ENCODE results near the gene PAFAH1B1. TPM values are rescaled to one million over a fixed set of nuclear protein-coding genes. Genes with fewer than 3 reads are reported as not detected.

PAFAH1B1 gene
- total RNA-seq, 1 donor from 2014 or later: 96.6 TPM

GRCh38 chr17:2593821-2594721 lies 617 bp downstream of the PAFAH1B1 start:
- H3K9me3 ChIP-seq (ENCODE audit: control insufficient read depth in 3 of 3, low read length in 3 of 3): no peaks in the 10 kb centered on the region
- H3K36me3 ChIP-seq (ENCODE audit: control insufficient read depth in 3 of 3, insufficient read depth in 3 of 3, low read length in 3 of 3): no peaks in the 10 kb centered on the region
- peak overlapping the region; percentile 98 for H3K27ac ChIP-seq (ENCODE audit: low read depth, low read length)
- peak overlapping the region; percentile 68 to 88 (median 75) for H3K4me3 ChIP-seq (ENCODE audit: low read length in 3 of 3)
- no peaks in the 10 kb centered on the region for H3K27me3 ChIP-seq (ENCODE audit: control insufficient read depth in 3 of 3, insufficient read depth in 3 of 3, low read length in 3 of 3)
- H3K9ac ChIP-seq (ENCODE audit: low read depth in 1 of 3, low read length in 3 of 3): peak overlapping the region; percentile 82 to 95 (median 87)
- peaks cover 17 to 28% (median 26%) of the 10 kb centered on the region in 3 donors for H3K4me1 ChIP-seq (ENCODE audit: control insufficient read depth in 3 of 3, insufficient read depth in 3 of 3, low read length in 3 of 3)

GRCh38 chr17:2594722-2595599 lies 1.5 kb downstream of the PAFAH1B1 start:
- Histone ChIP-seq H3K4me3 (ENCODE audit: low read length in 3 of 3) (peak overlapping the region; percentile 68 to 88 (median 75)), H3K27ac (ENCODE audit: low read depth, low read length) (peak overlapping the region; percentile 98), H3K4me1 (ENCODE audit: control insufficient read depth in 3 of 3, insufficient read depth in 3 of 3, low read length in 3 of 3) (peaks cover 20 to 28% (median 26%) of the 10 kb centered on the region in 3 donors), H3K9me3 (ENCODE audit: control insufficient read depth in 3 of 3, low read length in 3 of 3) (no peaks in the 10 kb centered on the region), H3K9ac (ENCODE audit: low read depth in 1 of 3, low read length in 3 of 3) (peak overlapping the region; percentile 82 to 95 (median 87)), H3K36me3 (ENCODE audit: control insufficient read depth in 3 of 3, insufficient read depth in 3 of 3, low read length in 3 of 3) (no peaks in the 10 kb centered on the region), H3K27me3 (ENCODE audit: control insufficient read depth in 3 of 3, insufficient read depth in 3 of 3, low read length in 3 of 3) (no peaks in the 10 kb centered on the region)

- Histone ChIP-seq H3K27me3 (ENCODE audit: control insufficient read depth in 3 of 3, insufficient read depth in 3 of 3, low read length in 3 of 3) (no peaks in the 10 kb centered on the region), H3K9ac (ENCODE audit: low read depth in 1 of 3, low read length in 3 of 3) (peak overlapping the region; percentile 82 to 95 (median 87)), H3K4me1 (ENCODE audit: control insufficient read depth in 3 of 3, insufficient read depth in 3 of 3, low read length in 3 of 3) (peaks cover 20 to 28% (median 26%) of the 10 kb centered on the region in 3 donors), H3K9me3 (ENCODE audit: control insufficient read depth in 3 of 3, low read length in 3 of 3) (no peaks in the 10 kb centered on the region), H3K36me3 (ENCODE audit: control insufficient read depth in 3 of 3, insufficient read depth in 3 of 3, low read length in 3 of 3) (no peaks in the 10 kb centered on the region), H3K4me3 (ENCODE audit: low read length in 3 of 3) (peak overlapping the region; percentile 10 to 88 (median 35)), H3K27ac (ENCODE audit: low read depth, low read length) (no peak overlapping the region)
Measured at GRCh38 chr17:2595716-2596115, 2.3 kb downstream of the PAFAH1B1 start.

GRCh38 chr17:2598166-2598565 lies 4.7 kb downstream of the PAFAH1B1 start:
- Histone ChIP-seq H3K4me3 (ENCODE audit: low read length in 3 of 3) (no peak overlapping the region), H3K36me3 (ENCODE audit: control insufficient read depth in 3 of 3, insufficient read depth in 3 of 3, low read length in 3 of 3) (no peaks in the 10 kb centered on the region), H3K4me1 (ENCODE audit: control insufficient read depth in 3 of 3, insufficient read depth in 3 of 3, low read length in 3 of 3) (peaks cover 25 to 31% (median 27%) of the 10 kb centered on the region in 3 donors), H3K9ac (ENCODE audit: low read depth in 1 of 3, low read length in 3 of 3) (no peak overlapping the region), H3K9me3 (ENCODE audit: control insufficient read depth in 3 of 3, low read length in 3 of 3) (no peaks in the 10 kb centered on the region), H3K27ac (ENCODE audit: low read depth, low read length) (no peak overlapping the region), H3K27me3 (ENCODE audit: control insufficient read depth in 3 of 3, insufficient read depth in 3 of 3, low read length in 3 of 3) (no peaks in the 10 kb centered on the region)

- Histone ChIP-seq H3K36me3 (ENCODE audit: control insufficient read depth in 3 of 3, insufficient read depth in 3 of 3, low read length in 3 of 3) (no peaks in the 10 kb centered on the region), H3K9me3 (ENCODE audit: control insufficient read depth in 3 of 3, low read length in 3 of 3) (no peaks in the 10 kb centered on the region), H3K4me3 (ENCODE audit: low read length in 3 of 3) (no peak overlapping the region), H3K27me3 (ENCODE audit: control insufficient read depth in 3 of 3, insufficient read depth in 3 of 3, low read length in 3 of 3) (no peaks in the 10 kb centered on the region), H3K9ac (ENCODE audit: low read depth in 1 of 3, low read length in 3 of 3) (no peak overlapping the region), H3K27ac (ENCODE audit: low read depth, low read length) (no peak overlapping the region), H3K4me1 (ENCODE audit: control insufficient read depth in 3 of 3, insufficient read depth in 3 of 3, low read length in 3 of 3) (peaks cover 19 to 22% (median 21%) of the 10 kb centered on the region in 3 donors)
Measured at GRCh38 chr17:2602597-2603017, 9.2 kb downstream of the PAFAH1B1 start.

GRCh38 chr17:2608350-2608913 lies 15.0 kb downstream of the PAFAH1B1 start:
- Histone ChIP-seq H3K4me3 (ENCODE audit: low read length in 3 of 3) (no peak overlapping the region), H3K9me3 (ENCODE audit: control insufficient read depth in 3 of 3, low read length in 3 of 3) (no peaks in the 10 kb centered on the region), H3K27ac (ENCODE audit: low read depth, low read length) (peak overlapping the region; percentile 12), H3K9ac (ENCODE audit: low read depth in 1 of 3, low read length in 3 of 3) (no peak overlapping the region), H3K36me3 (ENCODE audit: control insufficient read depth in 3 of 3, insufficient read depth in 3 of 3, low read length in 3 of 3) (no peaks in the 10 kb centered on the region), H3K4me1 (ENCODE audit: control insufficient read depth in 3 of 3, insufficient read depth in 3 of 3, low read length in 3 of 3) (peaks cover 16 to 30% (median 22%) of the 10 kb centered on the region in 3 donors), H3K27me3 (ENCODE audit: control insufficient read depth in 3 of 3, insufficient read depth in 3 of 3, low read length in 3 of 3) (no peaks in the 10 kb centered on the region)

- H3K36me3 ChIP-seq (ENCODE audit: control insufficient read depth in 3 of 3, insufficient read depth in 3 of 3, low read length in 3 of 3): no peaks in the 10 kb centered on the region
- H3K4me1 ChIP-seq (ENCODE audit: control insufficient read depth in 3 of 3, insufficient read depth in 3 of 3, low read length in 3 of 3): peaks cover 16 to 30% (median 22%) of the 10 kb centered on the region in 3 donors
- H3K27ac ChIP-seq (ENCODE audit: low read depth, low read length): peak overlapping the region; percentile 12
- H3K9ac ChIP-seq (ENCODE audit: low read depth in 1 of 3, low read length in 3 of 3): no peak overlapping the region
- no peak overlapping the region for H3K4me3 ChIP-seq (ENCODE audit: low read length in 3 of 3)
- H3K9me3 ChIP-seq (ENCODE audit: control insufficient read depth in 3 of 3, low read length in 3 of 3): no peaks in the 10 kb centered on the region
- no peaks in the 10 kb centered on the region for H3K27me3 ChIP-seq (ENCODE audit: control insufficient read depth in 3 of 3, insufficient read depth in 3 of 3, low read length in 3 of 3)
Measured at GRCh38 chr17:2609091-2609490, 15.6 kb downstream of the PAFAH1B1 start.

GRCh38 chr17:2610195-2611175 lies 17.0 kb downstream of the PAFAH1B1 start:
- Histone ChIP-seq H3K9me3 (ENCODE audit: control insufficient read depth in 3 of 3, low read length in 3 of 3) (no peaks in the 10 kb centered on the region), H3K4me1 (ENCODE audit: control insufficient read depth in 3 of 3, insufficient read depth in 3 of 3, low read length in 3 of 3) (peaks cover 8 to 21% (median 17%) of the 10 kb centered on the region in 3 donors), H3K9ac (ENCODE audit: low read depth in 1 of 3, low read length in 3 of 3) (no peak overlapping the region), H3K36me3 (ENCODE audit: control insufficient read depth in 3 of 3, insufficient read depth in 3 of 3, low read length in 3 of 3) (no peaks in the 10 kb centered on the region), H3K4me3 (ENCODE audit: low read length in 3 of 3) (no peak overlapping the region), H3K27ac (ENCODE audit: low read depth, low read length) (no peak overlapping the region), H3K27me3 (ENCODE audit: control insufficient read depth in 3 of 3, insufficient read depth in 3 of 3, low read length in 3 of 3) (no peaks in the 10 kb centered on the region)

- no peaks in the 10 kb centered on the region for H3K36me3 ChIP-seq (ENCODE audit: control insufficient read depth in 3 of 3, insufficient read depth in 3 of 3, low read length in 3 of 3)
- no peak overlapping the region for H3K4me3 ChIP-seq (ENCODE audit: low read length in 3 of 3)
- H3K9ac ChIP-seq (ENCODE audit: low read depth in 1 of 3, low read length in 3 of 3): no peak overlapping the region
- H3K9me3 ChIP-seq (ENCODE audit: control insufficient read depth in 3 of 3, low read length in 3 of 3): no peaks in the 10 kb centered on the region
- H3K27me3 ChIP-seq (ENCODE audit: control insufficient read depth in 3 of 3, insufficient read depth in 3 of 3, low read length in 3 of 3): no peaks in the 10 kb centered on the region
- H3K27ac ChIP-seq (ENCODE audit: low read depth, low read length): no peak overlapping the region
- H3K4me1 ChIP-seq (ENCODE audit: control insufficient read depth in 3 of 3, insufficient read depth in 3 of 3, low read length in 3 of 3): peaks cover 8 to 30% (median 19%) of the 10 kb centered on the region in 3 donors
Measured at GRCh38 chr17:2611627-2612026, 18.2 kb downstream of the PAFAH1B1 start.
